ENCODE results near the gene TBC1D1.
"Not testable (repeated sequence)": the region's sequence is repeated elsewhere in the genome, so short reads cannot be mapped to it uniquely, and the experiment has no call there.

Gene TBC1D1

DNA sequence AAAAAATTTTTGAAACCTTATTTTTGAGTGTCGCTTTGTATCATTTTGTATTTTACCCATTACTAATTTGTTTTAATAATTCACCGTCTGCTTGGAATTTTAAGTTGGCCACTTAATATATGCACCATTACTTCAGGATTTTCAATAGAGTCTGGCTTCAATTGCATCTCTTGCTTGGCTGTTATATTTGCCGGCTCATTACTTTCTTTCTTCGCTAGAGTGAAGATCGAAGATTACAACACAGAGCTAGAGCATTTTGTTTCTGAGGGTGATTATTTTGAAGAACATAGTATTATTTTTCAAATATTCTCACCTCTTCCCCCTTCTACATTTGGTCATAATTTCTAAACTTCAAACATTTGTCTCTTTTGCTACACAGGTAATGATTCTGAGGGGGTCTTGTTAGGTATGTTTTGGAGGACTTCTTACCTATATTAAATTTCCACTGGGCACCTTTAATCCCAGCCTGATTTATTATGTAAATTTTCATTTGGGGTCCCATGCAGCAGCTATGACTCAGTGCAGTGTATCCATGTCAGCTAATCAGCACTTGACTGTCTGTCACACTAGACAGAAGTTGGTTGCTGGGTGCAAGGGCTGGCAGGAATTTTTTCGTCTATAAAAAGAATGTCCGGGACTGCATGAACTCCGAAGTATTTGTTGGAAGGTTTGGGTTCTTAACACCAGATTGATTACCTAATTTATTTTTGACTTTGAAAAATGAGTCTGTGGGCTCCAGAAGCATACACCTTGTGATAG, 18.6 kb downstream of the TBC1D1 start:
- TF ChIP-seq, protein P1, sequence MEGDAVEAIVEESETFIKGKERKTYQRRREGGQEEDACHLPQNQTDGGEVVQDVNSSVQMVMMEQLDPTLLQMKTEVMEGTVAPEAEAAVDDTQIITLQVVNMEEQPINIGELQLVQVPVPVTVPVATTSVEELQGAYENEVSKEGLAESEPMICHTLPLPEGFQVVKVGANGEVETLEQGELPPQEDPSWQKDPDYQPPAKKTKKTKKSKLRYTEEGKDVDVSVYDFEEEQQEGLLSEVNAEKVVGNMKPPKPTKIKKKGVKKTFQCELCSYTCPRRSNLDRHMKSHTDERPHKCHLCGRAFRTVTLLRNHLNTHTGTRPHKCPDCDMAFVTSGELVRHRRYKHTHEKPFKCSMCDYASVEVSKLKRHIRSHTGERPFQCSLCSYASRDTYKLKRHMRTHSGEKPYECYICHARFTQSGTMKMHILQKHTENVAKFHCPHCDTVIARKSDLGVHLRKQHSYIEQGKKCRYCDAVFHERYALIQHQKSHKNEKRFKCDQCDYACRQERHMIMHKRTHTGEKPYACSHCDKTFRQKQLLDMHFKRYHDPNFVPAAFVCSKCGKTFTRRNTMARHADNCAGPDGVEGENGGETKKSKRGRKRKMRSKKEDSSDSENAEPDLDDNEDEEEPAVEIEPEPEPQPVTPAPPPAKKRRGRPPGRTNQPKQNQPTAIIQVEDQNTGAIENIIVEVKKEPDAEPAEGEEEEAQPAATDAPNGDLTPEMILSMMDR (IDR thresholded peaks at IDR 0.05; ENCODE audit: low read depth, low read length), result no peak
- no peak overlapping the region for H3K4me3 ChIP-seq (ENCODE audit: low read depth, low read length)

- TF ChIP-seq, protein P1 (IDR thresholded peaks at IDR 0.05; ENCODE audit: low read depth, low read length), result no peak
- no peak overlapping the region for H3K4me3 ChIP-seq (ENCODE audit: low read depth, low read length)
Measured at GRCh38 chr4:37910091-37910486, 19.2 kb downstream of the TBC1D1 start.

- TF ChIP-seq, protein P1 (IDR thresholded peaks at IDR 0.05; ENCODE audit: low read depth, low read length), result no peak
- no peak overlapping the region for H3K4me3 ChIP-seq (ENCODE audit: low read depth, low read length)
Measured at GRCh38 chr4:37914539-37914938, 23.7 kb downstream of the TBC1D1 start.

DNA sequence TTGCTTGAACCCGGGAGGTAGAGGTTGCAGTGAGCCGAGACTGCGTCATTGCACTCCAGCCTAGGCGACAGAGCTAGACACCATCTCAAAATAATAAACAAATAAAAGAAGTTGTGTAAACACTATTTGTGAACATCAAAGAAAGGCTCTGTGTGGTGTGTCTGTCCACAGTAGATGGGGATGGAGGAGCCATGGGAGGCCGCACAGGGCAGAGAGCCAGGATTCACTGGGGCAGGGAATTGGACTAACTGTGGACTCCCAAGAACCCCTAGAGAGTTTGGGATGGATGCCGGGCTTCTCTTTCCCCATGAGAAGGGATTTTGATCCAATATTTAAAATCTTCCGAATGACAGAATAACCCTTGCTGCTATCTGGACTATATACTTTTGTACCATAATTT, 26.5 kb downstream of the TBC1D1 start:
- H3K4me3 ChIP-seq (ENCODE audit: low read depth, low read length), result no peak overlapping the region
- TF ChIP-seq, protein P1 (IDR thresholded peaks at IDR 0.05; ENCODE audit: low read depth, low read length), result no peak

- TF ChIP-seq, protein P1 (IDR thresholded peaks at IDR 0.05; ENCODE audit: low read depth, low read length), result no peak
- H3K4me3 ChIP-seq (ENCODE audit: low read depth, low read length), result no peak overlapping the region
Measured at GRCh38 chr4:37918653-37919052, 27.8 kb downstream of the TBC1D1 start.

GRCh38 chr4:37922328-37922727, 31.4 kb downstream of the TBC1D1 start:
- H3K4me3 ChIP-seq (ENCODE audit: low read depth, low read length), result no peak overlapping the region
- TF ChIP-seq, protein P1 (IDR thresholded peaks at IDR 0.05; ENCODE audit: low read depth, low read length), result no peak

GRCh38 chr4:37923089-37923488, 32.2 kb downstream of the TBC1D1 start:
- not testable (repeated sequence) for H3K4me3 ChIP-seq (ENCODE audit: low read depth, low read length)

DNA sequence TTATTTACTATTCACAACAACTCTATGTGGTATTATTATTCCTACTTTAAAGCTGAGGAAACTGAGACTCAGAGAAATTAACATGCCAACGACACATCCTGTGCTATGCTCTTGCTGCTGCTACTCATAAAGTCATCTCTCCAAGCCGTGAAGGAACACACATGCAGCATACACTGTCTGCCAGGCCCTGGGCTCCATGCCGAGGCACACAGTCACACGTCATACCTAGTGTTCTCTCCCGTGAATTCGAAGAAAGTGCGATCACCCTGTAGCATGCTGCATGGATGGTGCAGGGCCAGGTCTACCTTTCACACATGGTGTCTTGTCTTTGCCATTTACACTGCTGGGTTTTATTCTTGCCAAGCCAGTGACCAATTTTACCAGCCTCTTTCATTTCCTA, 34.1 kb downstream of the TBC1D1 start:
- no peak overlapping the region for H3K4me3 ChIP-seq (ENCODE audit: low read depth, low read length)
- TF ChIP-seq, protein P1 (IDR thresholded peaks at IDR 0.05; ENCODE audit: low read depth, low read length), result no peak

All from WI38 (cell line).